Chondrocyte (in vitro differentiated cells): Measurements from ENCODE around the gene TOX2. TPM values are rescaled to one million over a fixed set of nuclear protein-coding genes. Genes with fewer than 3 reads are reported as not detected.

ENCODE experiments used
- DNase-seq: peaks from one replicate; pipeline ENCODE4 v3.0.0; 2021; ENCODE audit warnings: mixed read lengths, low spot score
- H3K27ac Mint-ChIP-seq: one replicate; pipeline ENCODE4 v1.8.0; 2021; ENCODE audit warnings: mild to moderate bottlenecking, moderate library complexity, mixed read lengths; ENCODE audit not compliant: unreplicated experiment
- H3K27me3 Mint-ChIP-seq: 2 replicates; pipeline ENCODE4 v1.8.0; 2021; ENCODE audit warnings: low read depth, mixed read lengths
- H3K36me3 Mint-ChIP-seq: 2 replicates; pipeline ENCODE4 v1.8.0; 2021; ENCODE audit warnings: low read depth, mixed read lengths
- H3K4me1 Mint-ChIP-seq: 2 replicates; pipeline ENCODE4 v1.8.0; 2021; ENCODE audit warnings: low read depth, mild to moderate bottlenecking, mixed read lengths
- H3K4me3 Mint-ChIP-seq: one replicate; pipeline ENCODE4 v1.8.0; 2021; ENCODE audit warnings: mild to moderate bottlenecking, moderate library complexity, mixed read lengths; ENCODE audit not compliant: unreplicated experiment
- H3K9me3 Mint-ChIP-seq: 2 replicates; pipeline ENCODE4 v1.8.0; 2021; ENCODE audit warnings: low read depth, mixed read lengths
- CTCF ChIP-seq: fragments of 200-600 bp; sonication (generic); IDR thresholded peaks from 2 replicates; pipeline ENCODE4 v1.5.0; 2021; ENCODE audit warnings: antibody characterized with exemption, mild to moderate bottlenecking, moderate library complexity
- total RNA-seq: library from RNA; stranded (reverse); gene quantifications from 3 replicates; pipeline ENCODE4 v1.2.1, GENCODE V29; 2021

The TOX2 gene
- total RNA-seq, 1 donor from 2014 or later: 0.12 TPM

GRCh38 chr20:44005661-44006060 lies 91.0 kb downstream of the TOX2 start:
- no peak for DNase-seq
- Mint-ChIP-seq H3K27me3 (peaks cover 42% of the 10 kb centered on the region), H3K4me1 (no peaks in the 10 kb centered on the region), H3K36me3 (no peaks in the 10 kb centered on the region), H3K27ac (no peak overlapping the region), H3K9me3 (no peaks in the 10 kb centered on the region), H3K4me3 (no peak overlapping the region)
- TF ChIP-seq CTCF: no peak

DNA sequence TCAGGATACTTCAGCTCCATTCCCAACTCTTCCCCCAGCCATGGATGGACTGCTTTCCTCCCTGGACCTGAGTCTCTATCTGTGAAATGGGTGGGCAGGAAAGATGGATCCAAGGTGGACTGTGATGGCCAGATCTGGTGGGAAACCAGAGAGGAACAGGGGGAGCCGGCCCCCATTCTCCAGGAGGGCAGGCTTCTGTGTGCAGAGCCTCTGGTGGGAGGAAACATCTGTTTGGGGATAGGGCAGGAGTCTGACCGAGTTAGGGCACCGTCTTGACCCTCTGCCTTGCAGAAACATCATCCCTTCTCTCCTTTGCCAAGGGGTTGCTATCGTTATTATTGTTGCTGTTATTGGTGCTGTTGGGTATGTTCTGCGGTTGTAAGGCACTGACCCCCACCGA lies 91.5 kb downstream of the TOX2 start:
- Mint-ChIP-seq H3K36me3 (no peaks in the 10 kb centered on the region), H3K4me1 (no peaks in the 10 kb centered on the region), H3K4me3 (no peak overlapping the region), H3K27me3 (peaks cover 45% of the 10 kb centered on the region), H3K27ac (no peak overlapping the region), H3K9me3 (no peaks in the 10 kb centered on the region)
- DNase-seq: peak; percentile 47
- TF ChIP-seq CTCF: no peak

GRCh38 chr20:44006578-44006977 lies 91.9 kb downstream of the TOX2 start:
- no peak overlapping the region for H3K4me3 Mint-ChIP-seq
- H3K27ac Mint-ChIP-seq: no peak overlapping the region
- no peaks in the 10 kb centered on the region for H3K4me1 Mint-ChIP-seq
- H3K27me3 Mint-ChIP-seq: peaks cover 49% of the 10 kb centered on the region
- no peaks in the 10 kb centered on the region for H3K36me3 Mint-ChIP-seq
- H3K9me3 Mint-ChIP-seq: no peaks in the 10 kb centered on the region
- no peak for TF ChIP-seq CTCF
- peak; percentile 79 for DNase-seq

DNA sequence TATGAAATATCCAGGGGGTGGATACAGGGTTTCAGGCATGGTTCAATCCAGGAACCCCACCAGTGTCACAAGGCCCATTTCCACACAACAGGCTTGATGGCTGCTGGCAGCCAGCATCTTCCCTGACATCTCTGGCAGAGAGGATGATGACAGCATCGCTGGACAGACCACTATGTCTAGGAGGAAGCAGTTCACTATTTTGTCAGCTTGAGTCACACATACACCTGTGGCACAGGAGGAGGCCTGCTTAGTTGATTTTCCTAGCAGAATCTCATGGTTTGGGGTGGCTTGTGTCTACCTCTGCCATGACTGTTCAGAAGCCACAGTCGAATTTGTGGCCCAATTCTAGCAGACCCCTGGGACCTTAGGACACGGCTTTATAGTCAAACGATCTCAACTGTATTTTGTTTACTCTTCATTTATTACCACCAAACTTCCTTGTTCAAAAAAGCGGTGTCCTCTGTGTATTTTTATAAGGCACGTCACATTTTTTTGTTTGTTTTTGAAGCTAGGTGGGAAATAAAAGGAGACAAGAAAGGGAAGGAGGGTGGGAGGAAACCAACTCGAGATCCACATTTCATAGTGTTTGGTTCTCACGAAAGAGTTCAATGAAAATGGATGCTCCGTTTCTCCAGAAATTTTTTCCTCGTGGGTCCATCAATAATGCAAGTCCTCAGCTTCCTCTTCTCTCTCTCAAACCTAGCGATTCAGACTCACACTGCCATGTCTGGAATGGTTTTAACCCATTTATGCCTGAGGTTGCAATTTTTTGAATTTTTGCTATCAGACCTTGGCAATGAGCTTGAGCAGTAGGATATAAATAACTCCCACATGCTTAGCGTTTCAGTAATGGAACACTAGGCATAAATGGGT lies 94.4 kb downstream of the TOX2 start:
- DNase-seq: no peak
- Mint-ChIP-seq H3K4me1 (no peaks in the 10 kb centered on the region), H3K36me3 (no peaks in the 10 kb centered on the region), H3K27ac (no peak overlapping the region), H3K27me3 (peaks cover 42% of the 10 kb centered on the region), H3K9me3 (no peaks in the 10 kb centered on the region), H3K4me3 (no peak overlapping the region)
- no peak for TF ChIP-seq CTCF

DNA sequence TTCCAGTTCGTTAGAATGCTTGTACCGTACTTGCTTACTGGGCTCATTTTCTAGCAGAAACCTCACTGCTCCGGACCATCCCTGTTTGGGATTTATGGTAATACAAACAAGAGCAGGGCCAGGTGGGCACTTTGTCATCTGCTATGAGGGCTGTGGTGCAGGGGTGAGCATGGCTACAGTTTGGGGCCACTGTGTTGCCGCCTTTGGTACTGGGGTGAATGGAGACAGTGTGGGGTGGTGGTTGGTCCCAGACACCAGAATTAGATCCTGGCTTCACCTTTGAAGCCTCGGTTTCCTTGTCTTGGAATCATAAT lies 95.0 kb downstream of the TOX2 start:
- H3K9me3 Mint-ChIP-seq: no peaks in the 10 kb centered on the region
- DNase-seq: peak; percentile 43
- H3K4me3 Mint-ChIP-seq: no peak overlapping the region
- peaks cover 42% of the 10 kb centered on the region for H3K27me3 Mint-ChIP-seq
- no peaks in the 10 kb centered on the region for H3K4me1 Mint-ChIP-seq
- H3K36me3 Mint-ChIP-seq: no peaks in the 10 kb centered on the region
- H3K27ac Mint-ChIP-seq: no peak overlapping the region
- no peak for TF ChIP-seq CTCF
